GM13976 (cell line): ENCODE measurements around the gene FBLN2.

Experiments
- DNase-seq: peaks from one replicate; pipeline ENCODE4 v3.0.0; 2012; ENCODE audit warnings: low spot score
- CTCF ChIP-seq: IDR thresholded peaks from 2 replicates; pipeline ENCODE4 v1.5.1; 2012; ENCODE audit warnings: borderline replicate concordance, mild to moderate bottlenecking; ENCODE audit not compliant: insufficient read depth; ENCODE audit errors: extremely low read depth, missing control alignments, control extremely low read depth
- in situ Hi-C: fragments of 300-500 bp; cut with MboI; formaldehyde crosslinking; loops from one replicate; pipeline ENCODE4 v1.12.0; 2022; ENCODE audit warnings: low sequenced_read_pairs, mixed read lengths, inconsistent platforms; ENCODE audit not compliant: unreplicated experiment

FBLN2 gene

GRCh38 chr3:13587442-13587841 lies 38.5 kb downstream of the FBLN2 start:
- TF ChIP-seq CTCF: no peak
- DNase-seq: no peak
- in situ Hi-C loops: no loop called here

- no peak for DNase-seq
- TF ChIP-seq CTCF: no peak
- in situ Hi-C loops: no loop called here
Measured at GRCh38 chr3:13588221-13588701, 39.3 kb downstream of the FBLN2 start.

- in situ Hi-C loops: no loop called here
- no peak for TF ChIP-seq CTCF
- no peak for DNase-seq
Measured at GRCh38 chr3:13588993-13589392, 40.1 kb downstream of the FBLN2 start.

- in situ Hi-C loops: no loop called here
Measured at GRCh38 chr3:13590841-13591520, 42.1 kb downstream of the FBLN2 start.

GRCh38 chr3:13593615-13594014 lies 44.7 kb downstream of the FBLN2 start:
- in situ Hi-C loops: no loop called here
- no peak for TF ChIP-seq CTCF

More at GRCh38 chr3:13590841-13591520, 42.1 kb downstream of the FBLN2 start:
- no peak for TF ChIP-seq CTCF
- no peak for DNase-seq

GRCh38 chr3:13594146-13594545 lies 45.2 kb downstream of the FBLN2 start:
- in situ Hi-C loops: no loop called here
- TF ChIP-seq CTCF: no peak
- no peak for DNase-seq

More at GRCh38 chr3:13593615-13594014, 44.7 kb downstream of the FBLN2 start:
- no peak for DNase-seq
